ENCODE results near the gene SPSB2. TPM values are rescaled to one million over a fixed set of nuclear protein-coding genes. Genes with fewer than 3 reads are reported as not detected.

The SPSB2 gene, protein sequence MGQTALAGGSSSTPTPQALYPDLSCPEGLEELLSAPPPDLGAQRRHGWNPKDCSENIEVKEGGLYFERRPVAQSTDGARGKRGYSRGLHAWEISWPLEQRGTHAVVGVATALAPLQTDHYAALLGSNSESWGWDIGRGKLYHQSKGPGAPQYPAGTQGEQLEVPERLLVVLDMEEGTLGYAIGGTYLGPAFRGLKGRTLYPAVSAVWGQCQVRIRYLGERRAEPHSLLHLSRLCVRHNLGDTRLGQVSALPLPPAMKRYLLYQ
- 10 to 100 TPM; 22.0 to 23.3 TPM for total RNA-seq
- polyA plus RNA-seq = 10 to 100 TPM; 10.1 to 10.6 (median 10.2) TPM
- total RNA-seq = 5.4 to 19.7 (median 8.1) reads per million in 6 experiments

DNA sequence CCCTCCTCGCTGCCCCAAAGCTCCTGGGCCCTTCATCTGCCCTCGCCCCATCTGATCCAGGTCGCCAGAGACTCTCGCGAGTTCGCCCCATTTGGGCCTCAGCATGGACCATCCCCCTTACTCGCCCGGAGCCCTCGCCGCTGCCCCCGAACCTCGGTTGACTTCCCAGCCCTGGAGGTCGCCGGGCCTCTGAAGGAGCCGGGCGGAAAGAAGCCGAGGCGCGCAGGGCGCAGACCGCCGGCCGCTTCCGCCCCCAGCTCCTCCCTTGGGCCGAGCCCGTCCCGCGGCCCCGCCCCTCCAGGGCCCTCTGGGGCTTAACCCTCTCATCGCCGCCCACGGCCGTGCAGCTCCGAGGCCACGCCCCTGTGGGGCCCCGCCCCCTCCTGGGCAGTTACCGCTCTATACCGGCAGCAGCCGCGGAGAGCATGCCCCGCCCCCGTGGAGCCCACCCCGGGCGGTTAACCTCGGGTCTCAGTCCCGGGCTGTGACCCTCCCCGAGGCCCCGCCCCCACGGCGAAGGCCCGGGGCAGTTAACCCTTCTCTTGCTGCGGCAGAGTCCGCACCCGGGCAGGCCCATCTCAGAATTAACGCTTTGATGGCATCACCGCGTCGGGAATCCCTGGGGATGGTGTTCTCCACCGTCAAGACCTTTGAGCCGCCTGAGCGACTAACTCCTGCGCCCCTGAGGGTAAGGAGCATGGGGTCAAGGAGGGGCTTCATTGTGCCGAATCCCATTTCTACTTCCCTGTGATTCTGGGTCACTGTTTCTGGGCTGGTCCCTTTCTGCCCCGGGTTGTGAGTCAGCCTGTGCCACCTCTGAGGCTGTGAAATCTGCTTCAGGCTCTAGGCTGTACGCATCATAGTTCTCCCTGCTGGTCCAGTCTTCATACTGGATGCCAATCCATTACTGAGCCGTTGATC, at the start of gene SPSB2:
Gene SPSB2, minus strand, starts transcription at position 210 of the 921 bp plus-strand sequence. CDS start 402 bp downstream, outside the sequence.
- Mint-ChIP-seq H3K4me3 (peak within 1 kb of the TSS; percentile 84 to 97 (median 90)), H3K27me3 (no peaks in the 10 kb centered on the region), H3K4me1 (peaks cover 37 to 53% (median 49%) of the 10 kb centered on the region in 4 donors), H3K36me3 (peaks cover 0 to 26% (median 0%) of the 10 kb centered on the region in 3 donors), H3K27ac (peak within 1 kb of the TSS; percentile 80 to 95 (median 90)), H3K9me3 (no peaks in the 10 kb centered on the region)
- DNase-seq (peak; percentile 95 to 100 (median 98)), ATAC-seq (peak; percentile 77 to 90)
- POLR2A ChIA-PET = interaction anchor here (0.6 to 5.1 kb wide), 37 partner anchors 7 to 380 kb away, joined by 3 to 88 read pairs (median 7); partner anchors contain the start of genes C12orf57, CDCA3, COPS7A and ENO2

DNA sequence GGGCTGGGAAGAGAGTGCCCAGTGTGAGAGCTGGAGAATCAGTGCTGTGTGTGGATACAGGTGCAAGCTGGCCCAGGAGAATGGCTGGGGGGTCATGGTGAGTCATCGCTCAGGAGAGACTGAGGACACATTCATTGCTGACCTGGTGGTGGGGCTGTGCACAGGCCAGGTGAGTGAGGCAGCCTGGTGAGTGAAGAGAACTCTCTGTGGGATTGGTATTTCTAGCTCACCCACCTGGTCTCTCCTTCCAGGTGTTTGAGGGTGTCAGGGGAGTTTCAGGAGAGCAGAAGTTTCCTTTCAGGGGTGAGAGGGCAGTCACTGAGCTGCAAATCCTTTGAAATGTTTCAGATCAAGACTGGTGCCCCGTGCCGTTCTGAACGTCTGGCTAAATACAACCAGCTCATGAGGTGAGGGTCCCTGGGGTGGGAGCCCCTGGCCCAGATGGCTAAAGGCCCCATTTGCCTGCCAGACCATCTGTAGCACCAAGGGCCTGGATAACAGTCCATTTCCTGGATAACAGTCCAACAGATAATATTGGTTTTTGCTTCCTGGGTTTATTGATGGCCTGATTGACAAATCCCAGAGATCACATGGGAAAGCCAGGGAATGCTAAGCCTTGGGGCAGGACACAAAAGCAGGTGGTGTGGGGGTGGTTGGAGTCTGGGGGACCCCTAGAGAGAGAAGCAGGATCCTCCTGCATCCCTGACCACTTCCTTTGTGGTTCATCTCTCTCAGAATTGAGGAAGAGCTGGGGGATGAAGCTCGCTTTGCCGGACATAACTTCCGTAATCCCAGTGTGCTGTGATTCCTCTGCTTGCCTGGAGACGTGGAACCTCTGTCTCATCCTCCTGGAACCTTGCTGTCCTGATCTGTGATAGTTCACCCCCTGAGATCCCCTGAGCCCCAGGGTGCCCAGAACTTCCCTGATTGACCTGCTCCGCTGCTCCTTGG, 49.2 kb upstream of the SPSB2 start:
- no peak for DNase-seq
- no peak for ATAC-seq
- Mint-ChIP-seq H3K4me3 (no peak overlapping the region), H3K27ac (peak overlapping the region in 1 of 10 donors; percentile 65), H3K36me3 (peaks cover 0 to 46% (median 3%) of the 10 kb centered on the region in 3 donors), H3K9me3 (no peaks in the 10 kb centered on the region), H3K27me3 (no peaks in the 10 kb centered on the region), H3K4me1 (peaks cover 15 to 46% (median 26%) of the 10 kb centered on the region in 4 donors)
- POLR2A ChIA-PET = interaction anchor here (0.6 to 1.2 kb wide), 3 partner anchors 16 to 38 kb away, joined by 3 read pairs; partner anchors contain the start of genes C12orf57 and RNU7-1

DNA sequence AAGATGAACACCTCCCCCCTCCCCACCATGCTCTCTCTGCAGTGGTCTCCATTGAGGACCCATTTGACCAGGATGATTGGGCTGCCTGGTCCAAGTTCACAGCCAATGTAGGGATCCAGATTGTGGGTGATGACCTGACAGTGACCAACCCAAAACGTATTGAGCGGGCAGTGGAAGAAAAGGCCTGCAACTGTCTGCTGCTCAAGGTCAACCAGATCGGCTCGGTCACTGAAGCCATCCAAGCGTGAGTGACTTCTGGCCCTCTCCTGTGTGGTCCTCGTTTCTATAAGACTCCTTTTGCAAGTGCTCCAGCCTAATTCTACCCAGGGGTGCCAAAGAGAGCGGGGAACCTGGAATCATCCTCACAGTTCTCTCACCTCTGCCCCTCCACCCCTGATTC, 48.4 kb upstream of the SPSB2 start:
- no peaks in the 10 kb centered on the region for H3K9me3 Mint-ChIP-seq
- DNase-seq (no peak), ATAC-seq (no peak)
- H3K27me3 Mint-ChIP-seq = no peaks in the 10 kb centered on the region
- POLR2A ChIA-PET = interaction anchor here (1.1 kb wide), 1 partner anchor 38 kb away, joined by 3 read pairs; no protein-coding TSS in a partner anchor
- peak overlapping the region in 2 of 10 donors; percentile 31 to 46 for H3K27ac Mint-ChIP-seq
- peaks cover 8 to 40% (median 25%) of the 10 kb centered on the region in 4 donors for H3K4me1 Mint-ChIP-seq
- no peak overlapping the region for H3K4me3 Mint-ChIP-seq
- peaks cover 0 to 51% (median 3%) of the 10 kb centered on the region in 3 donors for H3K36me3 Mint-ChIP-seq

DNA sequence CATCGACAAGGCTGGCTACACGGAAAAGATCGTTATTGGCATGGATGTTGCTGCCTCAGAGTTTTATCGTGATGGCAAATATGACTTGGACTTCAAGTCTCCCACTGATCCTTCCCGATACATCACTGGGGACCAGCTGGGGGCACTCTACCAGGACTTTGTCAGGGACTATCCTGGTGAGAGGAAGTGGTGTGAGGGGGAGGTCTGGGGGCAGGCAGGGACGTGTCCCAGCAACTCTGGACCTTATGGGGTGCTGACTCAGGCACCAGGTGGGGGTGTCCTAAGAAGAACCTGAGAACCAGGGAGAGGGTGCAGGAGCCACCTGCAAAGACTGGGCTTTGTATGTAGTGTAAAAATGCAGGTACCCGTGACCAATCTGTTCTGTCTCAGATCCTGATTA, 46.5 kb upstream of the SPSB2 start:
- Mint-ChIP-seq H3K36me3 (peaks cover 0 to 57% (median 3%) of the 10 kb centered on the region in 3 donors), H3K4me1 (peaks cover 12 to 45% (median 36%) of the 10 kb centered on the region in 4 donors), H3K27ac (peak overlapping the region in 8 of 10 donors; percentile 30 to 86 (median 66)), H3K27me3 (no peaks in the 10 kb centered on the region), H3K4me3 (no peak overlapping the region), H3K9me3 (no peaks in the 10 kb centered on the region)
- ATAC-seq (no peak), DNase-seq (no peak)
- POLR2A ChIA-PET = interaction anchor here (1.5 kb wide), 1 partner anchor 15 kb away, joined by 5 read pairs; the partner anchor contains the start of gene LRRC23

DNA sequence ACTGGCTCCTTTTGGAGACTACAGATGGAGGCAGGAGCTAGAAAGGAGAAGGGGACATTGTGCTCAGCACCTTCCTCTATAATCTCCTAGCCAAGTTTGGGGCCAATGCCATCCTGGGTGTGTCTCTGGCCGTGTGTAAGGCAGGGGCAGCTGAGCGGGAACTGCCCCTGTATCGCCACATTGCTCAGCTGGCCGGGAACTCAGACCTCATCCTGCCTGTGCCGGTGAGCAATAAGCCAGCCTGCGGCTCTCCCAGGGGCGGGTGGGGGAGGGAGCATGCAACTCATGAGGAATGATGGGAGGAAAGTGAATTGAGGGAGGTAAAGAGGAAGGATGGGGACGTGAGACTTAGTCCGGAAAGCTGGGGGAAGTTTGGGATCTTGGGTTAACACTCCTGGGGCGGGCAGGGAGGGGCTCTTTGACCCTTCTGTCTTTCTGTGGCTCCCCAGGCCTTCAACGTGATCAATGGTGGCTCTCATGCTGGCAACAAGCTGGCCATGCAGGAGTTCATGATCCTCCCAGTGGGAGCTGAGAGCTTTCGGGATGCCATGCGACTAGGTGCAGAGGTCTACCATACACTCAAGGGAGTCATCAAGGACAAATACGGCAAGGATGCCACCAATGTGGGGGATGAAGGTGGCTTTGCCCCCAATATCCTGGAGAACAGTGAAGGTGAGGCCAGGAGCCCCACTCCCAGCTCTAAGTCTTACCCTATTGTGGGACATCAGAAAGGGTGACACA, 44.6 kb upstream of the SPSB2 start:
- peak overlapping the region in 4 of 10 donors; percentile 24 to 57 (median 48) for H3K27ac Mint-ChIP-seq
- no peaks in the 10 kb centered on the region for H3K27me3 Mint-ChIP-seq
- H3K9me3 Mint-ChIP-seq = no peaks in the 10 kb centered on the region
- DNase-seq = no peak
- H3K36me3 Mint-ChIP-seq = peaks cover 0 to 48% (median 3%) of the 10 kb centered on the region in 3 donors
- peak overlapping the region in 1 of 10 donors; percentile 19 for H3K4me3 Mint-ChIP-seq
- ATAC-seq = no peak
- H3K4me1 Mint-ChIP-seq = peaks cover 13 to 55% (median 36%) of the 10 kb centered on the region in 4 donors
- POLR2A ChIA-PET = interaction anchor here (0.7 to 6.2 kb wide), 7 partner anchors 9 to 45 kb away, joined by 3 to 43 read pairs (median 7); partner anchors contain the start of genes C12orf57, LRRC23, RNU7-1 and SPSB2

DNA sequence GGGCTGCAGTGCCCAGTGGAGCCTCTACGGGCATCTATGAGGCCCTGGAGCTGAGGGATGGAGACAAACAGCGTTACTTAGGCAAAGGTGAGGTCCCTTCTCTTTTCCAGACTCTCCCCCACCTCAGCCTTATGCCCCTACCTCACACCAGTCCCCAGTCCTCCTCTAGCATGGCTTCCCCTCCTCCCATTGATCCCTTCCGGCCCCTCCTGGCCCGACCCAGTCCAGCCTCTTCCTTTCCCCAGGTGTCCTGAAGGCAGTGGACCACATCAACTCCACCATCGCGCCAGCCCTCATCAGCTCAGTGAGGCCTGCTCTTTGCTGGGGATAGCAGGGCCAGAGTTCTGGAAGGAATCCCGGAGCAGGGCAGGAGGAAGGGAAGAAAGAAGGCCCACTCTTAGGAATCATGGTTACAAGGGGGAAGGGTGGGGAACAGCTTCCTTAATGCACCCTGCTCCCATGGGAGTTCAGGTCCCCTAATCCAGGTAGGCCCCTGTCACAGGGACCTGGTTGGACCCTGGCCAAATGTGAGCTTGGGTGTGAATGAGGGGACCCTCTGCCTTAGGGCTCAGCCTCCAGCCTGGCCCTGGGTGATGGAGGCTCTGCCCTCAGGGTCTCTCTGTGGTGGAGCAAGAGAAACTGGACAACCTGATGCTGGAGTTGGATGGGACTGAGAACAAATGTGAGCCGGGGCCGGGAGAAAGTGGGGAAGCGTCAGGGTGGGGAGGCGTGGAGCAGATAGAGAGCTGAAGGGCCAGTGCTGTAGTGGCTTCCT, 43.5 kb upstream of the SPSB2 start:
- no peaks in the 10 kb centered on the region for H3K27me3 Mint-ChIP-seq
- peak overlapping the region in 8 of 10 donors; percentile 45 to 97 (median 68) for H3K4me3 Mint-ChIP-seq
- H3K27ac Mint-ChIP-seq = peak overlapping the region in 9 of 10 donors; percentile 22 to 98 (median 81)
- peaks cover 13 to 57% (median 32%) of the 10 kb centered on the region in 4 donors for H3K4me1 Mint-ChIP-seq
- ATAC-seq (no peak), DNase-seq (no peak)
- no peaks in the 10 kb centered on the region for H3K9me3 Mint-ChIP-seq
- peaks cover 0 to 39% (median 3%) of the 10 kb centered on the region in 3 donors for H3K36me3 Mint-ChIP-seq
- POLR2A ChIA-PET = interaction anchor here (0.7 to 6.2 kb wide), 9 partner anchors 9 to 206 kb away, joined by 3 to 43 read pairs (median 5); partner anchors contain the start of genes C12orf57, LRRC23, RNU7-1 and SPSB2

DNA sequence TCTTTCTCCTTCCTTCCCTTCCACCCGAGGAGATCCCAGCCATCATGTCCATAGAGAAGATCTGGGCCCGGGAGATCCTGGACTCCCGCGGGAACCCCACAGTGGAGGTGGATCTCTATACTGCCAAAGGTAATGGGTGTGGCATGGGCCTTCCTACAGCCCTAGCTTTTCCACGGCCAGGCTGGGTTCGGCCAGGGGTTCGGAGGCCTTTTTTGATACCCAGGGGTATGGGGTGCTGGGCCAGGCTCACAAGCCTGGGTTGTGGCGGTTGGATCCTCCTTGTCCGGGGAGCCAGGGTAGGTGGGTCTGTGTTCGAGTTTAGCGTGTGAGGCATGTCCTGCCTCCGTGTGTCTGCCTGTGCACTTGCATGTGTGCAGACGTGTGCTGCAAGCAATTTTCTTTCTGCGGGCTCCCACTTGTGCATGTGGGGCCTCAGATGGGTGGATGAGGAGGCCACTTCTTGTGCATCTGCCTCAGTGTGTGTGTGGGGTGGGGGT, 42.7 kb upstream of the SPSB2 start:
- peak overlapping the region in 8 of 10 donors; percentile 37 to 98 (median 87) for H3K27ac Mint-ChIP-seq
- H3K4me3 Mint-ChIP-seq = peak overlapping the region; percentile 62 to 97 (median 92)
- H3K27me3 Mint-ChIP-seq = no peaks in the 10 kb centered on the region
- H3K4me1 Mint-ChIP-seq = peaks cover 13 to 57% (median 29%) of the 10 kb centered on the region in 4 donors
- no peaks in the 10 kb centered on the region for H3K9me3 Mint-ChIP-seq
- POLR2A ChIA-PET = interaction anchor here (0.7 to 6.2 kb wide), 11 partner anchors 9 to 207 kb away, joined by 3 to 43 read pairs (median 9); partner anchors contain the start of genes LRRC23 and SPSB2
- ATAC-seq (no peak), DNase-seq (no peak)
- H3K36me3 Mint-ChIP-seq = peaks cover 0 to 34% (median 3%) of the 10 kb centered on the region in 3 donors

DNA sequence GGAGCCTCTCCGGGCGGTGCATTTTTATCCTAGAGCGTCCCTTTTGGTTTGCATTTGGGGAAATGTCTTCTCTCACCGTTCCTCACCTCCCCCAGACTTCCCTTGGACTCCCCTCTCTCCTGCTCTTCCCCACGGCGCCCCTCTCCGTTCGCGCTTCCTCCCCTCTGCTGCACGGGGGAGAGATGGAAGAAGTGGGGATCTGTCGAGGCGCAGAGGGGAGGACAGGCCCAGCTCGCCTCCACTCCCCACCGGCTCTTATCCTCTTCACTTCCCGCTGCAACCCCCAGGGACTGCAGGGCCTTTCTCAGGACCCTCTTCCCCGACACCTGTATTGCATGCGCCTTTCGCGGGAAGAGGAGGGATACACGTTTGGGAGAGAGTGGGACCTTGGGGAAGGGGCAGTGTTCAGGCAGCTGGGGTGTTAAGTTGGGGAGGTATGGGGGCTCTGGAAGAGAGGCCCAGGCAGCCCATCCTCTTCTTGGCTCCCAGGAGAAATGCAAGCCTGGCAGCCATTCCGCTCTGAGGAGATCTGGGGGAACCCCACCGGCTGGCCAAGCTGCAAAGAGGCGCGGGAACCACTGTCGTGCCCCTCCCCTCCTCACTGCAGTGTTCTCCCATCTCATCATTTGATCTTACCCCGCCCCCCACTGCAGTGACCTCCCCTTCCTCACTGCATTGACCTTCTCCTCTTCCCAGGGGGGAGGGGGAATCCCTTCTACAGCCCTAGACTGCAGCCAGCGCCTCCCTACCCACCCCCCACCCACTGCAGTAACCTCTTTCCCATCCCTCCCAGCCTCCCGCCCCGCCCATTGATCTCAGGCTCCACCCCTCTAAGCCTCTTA, 42.1 kb upstream of the SPSB2 start:
- POLR2A ChIA-PET = interaction anchor here (0.9 to 6.2 kb wide), 17 partner anchors 8 to 302 kb away, joined by 3 to 43 read pairs (median 6); partner anchors contain the start of genes C12orf57, CDCA3, LRRC23 and RNU7-1
- peak overlapping the region; percentile 91 to 97 (median 94) for H3K4me3 Mint-ChIP-seq
- H3K27me3 Mint-ChIP-seq = no peaks in the 10 kb centered on the region
- H3K27ac Mint-ChIP-seq = peak overlapping the region; percentile 87 to 98 (median 95)
- ATAC-seq (no peak), DNase-seq (no peak)
- H3K9me3 Mint-ChIP-seq = no peaks in the 10 kb centered on the region
- peaks cover 13 to 57% (median 29%) of the 10 kb centered on the region in 4 donors for H3K4me1 Mint-ChIP-seq
- H3K36me3 Mint-ChIP-seq = peaks cover 0 to 33% (median 3%) of the 10 kb centered on the region in 3 donors
